ENCODE data around the gene GALNT3. TPM values are rescaled to one million over a fixed set of nuclear protein-coding genes. Genes with fewer than 3 reads are reported as not detected.

Gene GALNT3
- total and polyA plus RNA-seq, 4 donors, result 0.29 to 2.3 (median 1.6) TPM

GRCh38 chr2:165837122-165837521 lies 43.1 kb upstream of the GALNT3 start:
- DNase-seq (ENCODE audit: low spot score), result no peak
- H3K36me3 ChIP-seq (ENCODE audit: control insufficient read depth in 4 of 4, insufficient read depth in 3 of 4, low read depth in 1 of 4, low read length in 3 of 4), result no peaks in the 10 kb centered on the region
- no peaks in the 10 kb centered on the region for H3K4me1 ChIP-seq (ENCODE audit: control insufficient read depth in 4 of 4, insufficient read depth in 4 of 4, low read length in 3 of 4)
- H3K4me3 ChIP-seq (ENCODE audit: low read depth in 1 of 3, low read length in 3 of 3), result no peak overlapping the region
- no peak overlapping the region for H3K27ac ChIP-seq (ENCODE audit: low read depth in 1 of 2, low read length in 2 of 2)
- H3K27me3 ChIP-seq (ENCODE audit: control insufficient read depth in 4 of 4, insufficient read depth in 4 of 4, low read length in 3 of 4), result no peaks in the 10 kb centered on the region
- no peak overlapping the region for H3K9ac ChIP-seq (ENCODE audit: low read depth in 1 of 2, low read length in 2 of 2)
- WGBS, result 93% methylated on average over 3 of the region's 3 CpGs
- no peaks in the 10 kb centered on the region for H3K9me3 ChIP-seq (ENCODE audit: control insufficient read depth in 4 of 4, low read length in 3 of 4)
- no peak for TF ChIP-seq ATF3 (IDR thresholded peaks at IDR 0.05)
- no peak for TF ChIP-seq HNF4G (IDR thresholded peaks at IDR 0.05)
- no peak for TF ChIP-seq FOXA2 (IDR thresholded peaks at IDR 0.05)
- no peak for TF ChIP-seq EGR1 (IDR thresholded peaks at IDR 0.05; ENCODE audit: low read depth in 2 of 2)
- no peak for TF ChIP-seq MAX (IDR thresholded peaks at IDR 0.05)
- TF ChIP-seq YY1 (IDR thresholded peaks at IDR 0.05), result no peak
- no peak for TF ChIP-seq HNF4A (conservative IDR thresholded peaks at IDR 0.05)
- no peak for TF ChIP-seq SP1 (IDR thresholded peaks at IDR 0.05)
- TF ChIP-seq FOXA1 (IDR thresholded peaks at IDR 0.05), result no peak
- no peak for TF ChIP-seq TAF1 (conservative IDR thresholded peaks at IDR 0.05)
- no peak for TF ChIP-seq RXRA (IDR thresholded peaks at IDR 0.05)
- no peak for TF ChIP-seq GABPA (IDR thresholded peaks at IDR 0.05 in 1 of 2, conservative IDR thresholded peaks at IDR 0.05 in 1 of 2)
- no peak for TF ChIP-seq ZBTB33 (IDR thresholded peaks at IDR 0.05)
- no peak for TF ChIP-seq JUND (IDR thresholded peaks at IDR 0.05)
- TF ChIP-seq, protein P1, sequence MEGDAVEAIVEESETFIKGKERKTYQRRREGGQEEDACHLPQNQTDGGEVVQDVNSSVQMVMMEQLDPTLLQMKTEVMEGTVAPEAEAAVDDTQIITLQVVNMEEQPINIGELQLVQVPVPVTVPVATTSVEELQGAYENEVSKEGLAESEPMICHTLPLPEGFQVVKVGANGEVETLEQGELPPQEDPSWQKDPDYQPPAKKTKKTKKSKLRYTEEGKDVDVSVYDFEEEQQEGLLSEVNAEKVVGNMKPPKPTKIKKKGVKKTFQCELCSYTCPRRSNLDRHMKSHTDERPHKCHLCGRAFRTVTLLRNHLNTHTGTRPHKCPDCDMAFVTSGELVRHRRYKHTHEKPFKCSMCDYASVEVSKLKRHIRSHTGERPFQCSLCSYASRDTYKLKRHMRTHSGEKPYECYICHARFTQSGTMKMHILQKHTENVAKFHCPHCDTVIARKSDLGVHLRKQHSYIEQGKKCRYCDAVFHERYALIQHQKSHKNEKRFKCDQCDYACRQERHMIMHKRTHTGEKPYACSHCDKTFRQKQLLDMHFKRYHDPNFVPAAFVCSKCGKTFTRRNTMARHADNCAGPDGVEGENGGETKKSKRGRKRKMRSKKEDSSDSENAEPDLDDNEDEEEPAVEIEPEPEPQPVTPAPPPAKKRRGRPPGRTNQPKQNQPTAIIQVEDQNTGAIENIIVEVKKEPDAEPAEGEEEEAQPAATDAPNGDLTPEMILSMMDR (IDR thresholded peaks at IDR 0.05; ENCODE audit: low read depth, low read length, missing input control), result no peak
- no peak for TF ChIP-seq NR2F2 (IDR thresholded peaks at IDR 0.05)
- TF ChIP-seq REST (IDR thresholded peaks at IDR 0.05), result no peak
- no peak for TF ChIP-seq RAD21 (IDR thresholded peaks at IDR 0.05)
